ENCODE results near the gene PLXNB3. TPM values are rescaled to one million over a fixed set of nuclear protein-coding genes. Genes with fewer than 3 reads are reported as not detected.

The PLXNB3 gene
- total and polyA plus RNA-seq, 2 experiments from 2014 or later, result 0.70 to 4.1 TPM

- no peak for TF ChIP-seq REST (IDR thresholded peaks at IDR 0.05; ENCODE audit: unreplicated experiment)
- TF ChIP-seq JUNB (IDR thresholded peaks at IDR 0.05; ENCODE audit: unreplicated experiment), result no peak
- no peak for TF ChIP-seq POLR2AphosphoS5 (IDR thresholded peaks at IDR 0.05; ENCODE audit: low read depth)
Observed at GRCh38 chrX:153726286-153727122, 37.5 kb upstream of the PLXNB3 start (continued).

GRCh38 chrX:153727123-153727931 lies 36.7 kb upstream of the PLXNB3 start:
- H3K4me3 Mint-ChIP-seq, result no peak overlapping the region
- TF ChIP-seq EZH2 (IDR thresholded peaks at IDR 0.05; ENCODE audit: low read depth, unreplicated experiment), result no peak
- no peak for TF ChIP-seq STAT1 (IDR thresholded peaks at IDR 0.05; ENCODE audit: unreplicated experiment)
- TF ChIP-seq EZH2phosphoT487 (IDR thresholded peaks at IDR 0.05; ENCODE audit: unreplicated experiment), result no peak
- no peak for TF ChIP-seq POLR2AphosphoS5 (IDR thresholded peaks at IDR 0.05; ENCODE audit: low read depth)
- TF ChIP-seq ZNF462 (CRISPR knock-in tag; IDR thresholded peaks at IDR 0.05), result no peak
- TF ChIP-seq NANOG (IDR thresholded peaks at IDR 0.05; ENCODE audit: borderline replicate concordance), result no peak
- TF ChIP-seq CREB1 (CRISPR knock-in tag; IDR thresholded peaks at IDR 0.05; ENCODE audit: low read depth), result no peak
- no peak for TF ChIP-seq JUNB (IDR thresholded peaks at IDR 0.05; ENCODE audit: unreplicated experiment)
- TF ChIP-seq ZNF114 (CRISPR knock-in tag; IDR thresholded peaks at IDR 0.05), result no peak
- TF ChIP-seq ZNF331 (CRISPR knock-in tag; IDR thresholded peaks at IDR 0.05; ENCODE audit: low read depth), result no peak
- no peak for TF ChIP-seq ETS1 (IDR thresholded peaks at IDR 0.05)

More at GRCh38 chrX:153727123-153727931, 36.7 kb upstream of the PLXNB3 start:
- Mint-ChIP-seq H3K27me3 (ENCODE audit: insufficient read depth, low read depth, poor library complexity) (no peaks in the 10 kb centered on the region), H3K9me3 (peaks cover 2% of the 10 kb centered on the region; the same call in 1 of the 3 replicates), H3K4me1 (peaks cover 19% of the 10 kb centered on the region), H3K36me3 (ENCODE audit: low read depth) (peaks cover 12% of the 10 kb centered on the region; the same call in 2 of the 3 replicates), H3K27ac (no peak overlapping the region)
- Histone ChIP-seq H3F3A (replicated peaks; ENCODE audit: low read depth) (no peaks in the 10 kb centered on the region), H3K79me2 (replicated peaks; ENCODE audit: insufficient read depth) (peaks cover 12% of the 10 kb centered on the region), H3K4me2 (peak overlapping the region; percentile 38; the same call in 1 of the 2 replicates), H2AFZ (no peak overlapping the region), H3K36me3 (ENCODE audit: insufficient read depth) (no peaks in the 10 kb centered on the region), H3K9me2 (ENCODE audit: insufficient read depth) (no peaks in the 10 kb centered on the region), H3K27ac (ENCODE audit: low read depth) (0 out of 2 replicates have a peak overlapping the region, but pooled peaks have one; percentile 3), H4K20me1 (replicated peaks; ENCODE audit: insufficient read depth) (0 out of 2 replicates have a peak, but pooled peaks cover 4% of the 10 kb centered on the region), H3K4me1 (ENCODE audit: insufficient read depth) (peaks cover 13% of the 10 kb centered on the region; the same call in 1 of the 2 replicates), H3K27me3 (ENCODE audit: insufficient read depth) (no peaks in the 10 kb centered on the region), H3K4me3 (no peak overlapping the region)
- DNase-seq (ENCODE audit: low spot score) (no peak), ATAC-seq (no peak)

All from GM23338 (cell line).